OCI-LY3 (cell line): ENCODE results near the gene DLK1.

Experiments
- H2AFZ ChIP-seq: fragments of 200-600, 300-600 bp; shearing (Covaris generic); 2 replicates; pipeline ENCODE4 v1.6.0; 2014; ENCODE audit warnings: antibody characterized with exemption, low read depth, low read length
- H3K27ac ChIP-seq: fragments of 200-600, 300-600 bp; sonication (generic); 2 replicates; pipeline ENCODE4 v1.5.1; 2014; ENCODE audit warnings: mild to moderate bottlenecking, low read length, moderate library complexity, mixed read lengths
- H3K27me3 ChIP-seq: fragments of 200-600, 300-600 bp; sonication (generic); 2 replicates; pipeline ENCODE4 v1.6.1; 2014; ENCODE audit warnings: low read depth, low read length, mixed read lengths
- H3K36me3 ChIP-seq: fragments of 200-600, 300-600 bp; sonication (generic); replicated peaks from 2 replicates; pipeline ENCODE3; 2014; ENCODE audit warnings: low read depth, low read length, mixed read lengths
- H3K4me1 ChIP-seq: fragments of 300-600, 200-600 bp; sonication (generic); 2 replicates; pipeline ENCODE4 v1.6.1; 2014; ENCODE audit warnings: low read length, mixed read lengths
- H3K4me2 ChIP-seq: fragments of 200-600, 300-600 bp; sonication (generic); 2 replicates; pipeline ENCODE4 v1.6.1; 2014; ENCODE audit warnings: low read length, mixed read lengths
- H3K4me3 ChIP-seq: fragments of 300-600, 200-600 bp; sonication (generic); 2 replicates; pipeline ENCODE4 v1.5.1; 2014; ENCODE audit warnings: antibody characterized with exemption, mild to moderate bottlenecking, low read length, moderate library complexity
- H3K79me2 ChIP-seq: fragments of 300-600, 200-600 bp; shearing (Covaris generic); 2 replicates; pipeline ENCODE4 v1.6.1; 2014; ENCODE audit warnings: mild to moderate bottlenecking, low read length, mixed read lengths
- H3K9ac ChIP-seq: fragments of 300-600, 200-600 bp; shearing (Covaris generic); 2 replicates; pipeline ENCODE4 v1.6.0; 2014; ENCODE audit warnings: mild to moderate bottlenecking, low read length, moderate library complexity
- H3K9me3 ChIP-seq: fragments of 200-600, 300-600 bp; shearing (Covaris generic); 2 replicates; pipeline ENCODE4 v1.6.1; 2014; ENCODE audit warnings: low read length, mixed read lengths; ENCODE audit not compliant: insufficient read depth
- H4K20me1 ChIP-seq: fragments of 200-600, 300-600 bp; sonication (generic); 2 replicates; pipeline ENCODE4 v1.6.1; 2016; ENCODE audit warnings: low read length, mixed read lengths; ENCODE audit not compliant: insufficient read depth
- CTCF ChIP-seq: fragments of 200-600, 300-600 bp; sonication (generic); IDR thresholded peaks from 2 replicates; pipeline ENCODE4 v1.5.1; 2014; ENCODE audit warnings: antibody characterized with exemption, low read length, low read depth
- EZH2phosphoT487 ChIP-seq: fragments of 200-600 bp; shearing (Covaris generic); IDR thresholded peaks from 2 replicates; pipeline ENCODE4 v1.6.1; 2018; ENCODE audit warnings: antibody characterized with exemption, mixed run types, low read depth

DLK1 gene

DNA sequence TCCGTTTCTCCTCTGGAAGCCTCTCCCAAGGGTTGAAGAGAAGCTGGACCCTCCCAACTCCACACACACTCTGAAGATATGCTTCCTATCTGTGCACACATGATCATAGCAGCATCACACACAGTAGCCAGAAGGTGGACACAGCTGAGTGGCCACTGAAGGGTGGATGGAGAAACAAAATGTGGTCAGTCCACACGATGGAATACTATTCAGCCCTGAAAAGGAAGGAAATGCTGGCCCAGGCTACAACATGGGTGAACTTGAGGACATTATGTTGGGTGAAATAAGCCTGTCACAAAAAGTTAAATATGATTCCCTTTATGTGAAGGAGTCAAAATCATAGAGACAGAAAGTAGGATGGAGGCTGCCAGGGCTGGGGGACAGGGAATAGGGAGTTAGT is 43.9 kb upstream of the DLK1 start:
- Histone ChIP-seq H3K27ac (no peak overlapping the region), H3K9ac (no peak overlapping the region), H3K4me2 (no peak overlapping the region), H3K9me3 (no peaks in the 10 kb centered on the region), H3K79me2 (no peaks in the 10 kb centered on the region), H3K36me3 (no peaks in the 10 kb centered on the region), H2AFZ (no peak overlapping the region), H3K4me1 (no peaks in the 10 kb centered on the region), H3K4me3 (no peak overlapping the region), H3K27me3 (no peaks in the 10 kb centered on the region), H4K20me1 (no peaks in the 10 kb centered on the region)
- no peak for TF ChIP-seq EZH2phosphoT487
- no peak for TF ChIP-seq CTCF

- no peak overlapping the region for H3K4me2 ChIP-seq
- TF ChIP-seq EZH2phosphoT487 = no peak
- TF ChIP-seq CTCF = no peak
- no peak overlapping the region for H3K9ac ChIP-seq
These were observed 43.1 kb upstream of the DLK1 start for GRCh38 chr14:100683578-100683977.

DNA sequence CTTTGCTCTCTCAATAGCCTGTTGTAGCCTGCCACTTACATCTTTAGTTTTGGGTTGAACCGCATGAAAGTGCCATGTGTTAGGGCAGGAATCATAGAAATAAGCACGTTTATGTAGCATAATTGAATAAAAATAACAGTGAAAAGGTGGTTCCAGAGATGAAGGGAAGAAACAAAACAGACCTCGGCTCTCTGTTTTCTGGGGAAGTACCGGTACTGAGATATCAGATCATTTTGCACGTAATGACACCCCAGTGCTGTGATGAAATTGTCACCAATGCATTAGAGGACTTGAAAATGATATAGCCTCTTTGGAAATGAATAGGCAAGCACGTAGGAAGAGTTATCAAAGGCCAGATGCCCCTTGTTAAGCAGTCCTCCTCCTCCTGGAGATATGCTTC is 42.5 kb upstream of the DLK1 start:
- no peak overlapping the region for H3K9ac ChIP-seq
- TF ChIP-seq CTCF (no peak), EZH2phosphoT487 (no peak)
- no peak overlapping the region for H3K4me3 ChIP-seq
- H3K4me2 ChIP-seq = no peak overlapping the region
- H3K9me3 ChIP-seq = no peaks in the 10 kb centered on the region
- no peaks in the 10 kb centered on the region for H4K20me1 ChIP-seq
- H2AFZ ChIP-seq = no peak overlapping the region
- H3K27me3 ChIP-seq = no peaks in the 10 kb centered on the region
- no peaks in the 10 kb centered on the region for H3K36me3 ChIP-seq
- no peaks in the 10 kb centered on the region for H3K4me1 ChIP-seq
- H3K27ac ChIP-seq = no peak overlapping the region
- no peaks in the 10 kb centered on the region for H3K79me2 ChIP-seq

More at GRCh38 chr14:100683578-100683977, 43.1 kb upstream of the DLK1 start:
- H3K4me3 ChIP-seq = no peak overlapping the region
- no peaks in the 10 kb centered on the region for H4K20me1 ChIP-seq
- no peaks in the 10 kb centered on the region for H3K36me3 ChIP-seq
- no peaks in the 10 kb centered on the region for H3K9me3 ChIP-seq
- no peaks in the 10 kb centered on the region for H3K27me3 ChIP-seq
- H3K4me1 ChIP-seq = no peaks in the 10 kb centered on the region
- H2AFZ ChIP-seq = no peak overlapping the region
- no peaks in the 10 kb centered on the region for H3K79me2 ChIP-seq
- no peak overlapping the region for H3K27ac ChIP-seq

- Histone ChIP-seq H3K4me1 (no peaks in the 10 kb centered on the region), H4K20me1 (no peaks in the 10 kb centered on the region), H3K9me3 (no peaks in the 10 kb centered on the region), H3K9ac (no peak overlapping the region), H3K27me3 (no peaks in the 10 kb centered on the region), H3K4me2 (no peak overlapping the region), H3K4me3 (no peak overlapping the region), H3K36me3 (no peaks in the 10 kb centered on the region), H3K27ac (no peak overlapping the region), H2AFZ (no peak overlapping the region), H3K79me2 (no peaks in the 10 kb centered on the region)
- no peak for TF ChIP-seq CTCF
- TF ChIP-seq EZH2phosphoT487 = no peak
These were observed 41.7 kb upstream of the DLK1 start for GRCh38 chr14:100684961-100685360.
